Measurements from ENCODE around the gene FAM83F.
"Not testable (repeated sequence)": the region's sequence is repeated elsewhere in the genome, so short reads cannot be mapped to it uniquely, and the experiment has no call there.

The FAM83F gene

GRCh38 chr22:39994566-39995392 lies at the start of gene FAM83F:
FAM83F (plus strand) TSS chr22:39994954; CDS start chr22:39995043, 89 bp downstream.
- DNase-seq (ENCODE audit: low read depth in 1 of 2, low spot score in 1 of 2): peak in 1 of 2 donors; percentile 11

GRCh38 chr22:39946126-39946502 lies 48.6 kb upstream of the FAM83F start:
- DNase-seq (ENCODE audit: low read depth in 1 of 2, low spot score in 1 of 2): no peak

GRCh38 chr22:39946503-39947219 lies 48.1 kb upstream of the FAM83F start:
- no peak for DNase-seq (ENCODE audit: low read depth in 1 of 2, low spot score in 1 of 2)

GRCh38 chr22:39947220-39948216 lies 47.2 kb upstream of the FAM83F start:
- no peak for DNase-seq (ENCODE audit: low read depth in 1 of 2, low spot score in 1 of 2)

- DNase-seq (ENCODE audit: low read depth in 1 of 2, low spot score in 1 of 2): no peak
Measured at GRCh38 chr22:39949964-39950737, 44.6 kb upstream of the FAM83F start.

GRCh38 chr22:39951603-39952293 lies 43.0 kb upstream of the FAM83F start:
- not testable (repeated sequence) for DNase-seq (ENCODE audit: low read depth in 1 of 2, low spot score in 1 of 2)

- DNase-seq (ENCODE audit: low read depth in 1 of 2, low spot score in 1 of 2): no peak
Measured at GRCh38 chr22:39952347-39952746, 42.4 kb upstream of the FAM83F start.

- DNase-seq (ENCODE audit: low read depth in 1 of 2, low spot score in 1 of 2): no peak
Measured at GRCh38 chr22:39953101-39953500, 41.7 kb upstream of the FAM83F start.

GRCh38 chr22:39954584-39955055 lies 40.1 kb upstream of the FAM83F start:
- no peak for DNase-seq (ENCODE audit: low read depth in 1 of 2, low spot score in 1 of 2)

- no peak for DNase-seq (ENCODE audit: low read depth in 1 of 2, low spot score in 1 of 2)
Measured at GRCh38 chr22:39955675-39956074, 39.1 kb upstream of the FAM83F start.

GRCh38 chr22:39956932-39957664 lies 37.7 kb upstream of the FAM83F start:
- no peak for DNase-seq (ENCODE audit: low read depth in 1 of 2, low spot score in 1 of 2)

- no peak for DNase-seq (ENCODE audit: low read depth in 1 of 2, low spot score in 1 of 2)
Measured at GRCh38 chr22:39958009-39958711, 36.6 kb upstream of the FAM83F start.

GRCh38 chr22:39958949-39959639 lies 35.7 kb upstream of the FAM83F start:
- DNase-seq (ENCODE audit: low read depth in 1 of 2, low spot score in 1 of 2): no peak

- no peak for DNase-seq (ENCODE audit: low read depth in 1 of 2, low spot score in 1 of 2)
Measured at GRCh38 chr22:39959640-39960447, 34.9 kb upstream of the FAM83F start, which contains the start of gene TMA7B. TMA7B (plus strand) TSS chr22:39960397; CDS start chr22:39964375, 3,978 bp downstream.

GRCh38 chr22:39960791-39961746 lies 33.7 kb upstream of the FAM83F start:
- peak in 1 of 2 donors; percentile 70 for DNase-seq (ENCODE audit: low read depth in 1 of 2, low spot score in 1 of 2)

GRCh38 chr22:39962071-39962470 lies 32.7 kb upstream of the FAM83F start:
- no peak for DNase-seq (ENCODE audit: low read depth in 1 of 2, low spot score in 1 of 2)

Data from activated CD4-positive, alpha-beta T cell treated with anti-CD3 and anti-CD28 coated beads, Interleukin-2, amount 50 U/mL, for 24 hours (primary cell).